GM18868 (cell line): Measurements from ENCODE around the gene SLC4A1.

ENCODE experiments used
- ATAC-seq: cut with Tn5 transposase; IDR thresholded peaks from one replicate; pipeline ENCODE4 v1.9.1; 2021; ENCODE audit warnings: mild to moderate bottlenecking, moderate library complexity; ENCODE audit not compliant: unreplicated experiment

SLC4A1 gene

DNA sequence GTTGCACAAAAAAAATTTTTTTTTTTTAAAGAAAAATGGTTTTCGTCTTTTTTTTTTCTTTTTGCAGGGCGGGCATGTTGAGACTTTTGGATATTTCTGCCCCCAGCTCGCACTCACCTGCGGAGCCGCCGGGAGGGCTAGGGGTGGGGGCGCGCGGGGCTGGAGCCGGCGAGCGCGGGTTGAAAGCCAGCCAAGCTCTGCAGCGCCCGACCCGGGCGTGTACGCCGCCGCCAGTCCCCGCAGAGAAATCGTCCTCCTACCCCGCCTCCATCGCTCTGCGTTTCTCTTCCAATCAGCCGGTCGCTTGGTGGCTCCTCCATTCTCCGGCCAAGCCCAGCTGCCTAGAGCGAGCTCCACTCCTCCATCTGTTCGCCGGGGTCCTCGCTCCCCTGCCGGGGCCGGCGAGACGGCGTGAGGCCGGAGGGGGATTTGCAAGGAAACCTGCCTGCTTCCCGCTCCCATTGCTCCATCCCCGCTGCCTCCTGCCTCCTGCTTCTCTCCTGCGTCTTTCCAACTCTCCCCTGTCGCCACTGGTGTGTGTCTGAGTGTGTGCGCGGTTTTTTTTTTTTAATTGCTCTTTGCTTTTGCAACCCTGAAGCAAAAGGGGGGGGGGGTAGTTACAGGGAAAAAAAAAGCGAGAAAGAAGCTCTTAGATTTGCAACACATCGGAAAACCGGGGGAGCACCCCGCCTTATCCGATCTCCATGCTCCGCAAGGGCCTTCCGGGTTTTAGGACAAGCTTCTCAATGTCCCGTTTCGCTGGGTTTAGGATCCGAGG, 46.7 kb downstream of the SLC4A1 start:
- ATAC-seq = no peak

DNA sequence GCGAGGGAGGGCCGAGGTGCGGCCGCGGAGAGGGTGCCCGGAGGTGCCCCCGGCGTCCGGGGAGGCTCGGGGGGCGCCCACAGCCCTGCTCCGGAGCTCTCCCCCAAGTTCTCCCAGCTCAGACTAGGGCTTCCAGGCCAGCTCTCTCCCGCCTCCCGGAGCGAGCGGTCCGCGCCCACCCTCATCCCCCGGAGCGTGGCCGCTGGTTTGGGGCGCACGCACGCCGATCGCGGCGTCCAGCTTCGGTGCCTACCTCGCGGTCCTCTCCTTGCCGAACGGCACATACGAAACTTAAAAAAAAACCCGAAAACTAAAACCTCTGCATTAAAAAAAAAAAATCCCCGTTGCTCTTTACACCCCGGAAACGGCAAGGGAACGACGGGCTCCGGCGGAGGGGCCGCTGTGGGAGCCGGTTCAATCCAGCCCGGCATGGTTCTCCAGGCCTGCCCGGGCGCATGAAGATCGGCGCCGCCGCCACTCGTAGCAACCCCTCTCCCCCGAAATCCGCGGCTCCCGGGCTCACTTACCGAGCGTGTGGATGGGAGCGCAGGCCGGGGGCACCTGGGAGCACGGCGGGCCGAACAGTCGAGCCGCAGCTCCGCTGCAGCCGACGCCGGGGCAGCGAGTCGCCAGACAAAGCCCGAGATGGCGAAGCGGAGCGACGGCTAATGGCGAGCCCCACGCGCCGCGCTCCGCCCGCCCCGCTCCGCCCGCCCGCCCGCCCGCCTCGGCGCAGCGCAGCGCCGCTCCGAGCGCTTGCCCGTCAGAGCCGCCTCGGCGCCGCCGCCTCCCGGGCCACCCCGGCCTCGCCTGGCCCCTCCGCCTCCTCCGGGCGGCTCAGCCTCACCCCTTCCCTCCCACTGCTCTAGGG, 47.5 kb downstream of the SLC4A1 start:
- ATAC-seq = no peak

DNA sequence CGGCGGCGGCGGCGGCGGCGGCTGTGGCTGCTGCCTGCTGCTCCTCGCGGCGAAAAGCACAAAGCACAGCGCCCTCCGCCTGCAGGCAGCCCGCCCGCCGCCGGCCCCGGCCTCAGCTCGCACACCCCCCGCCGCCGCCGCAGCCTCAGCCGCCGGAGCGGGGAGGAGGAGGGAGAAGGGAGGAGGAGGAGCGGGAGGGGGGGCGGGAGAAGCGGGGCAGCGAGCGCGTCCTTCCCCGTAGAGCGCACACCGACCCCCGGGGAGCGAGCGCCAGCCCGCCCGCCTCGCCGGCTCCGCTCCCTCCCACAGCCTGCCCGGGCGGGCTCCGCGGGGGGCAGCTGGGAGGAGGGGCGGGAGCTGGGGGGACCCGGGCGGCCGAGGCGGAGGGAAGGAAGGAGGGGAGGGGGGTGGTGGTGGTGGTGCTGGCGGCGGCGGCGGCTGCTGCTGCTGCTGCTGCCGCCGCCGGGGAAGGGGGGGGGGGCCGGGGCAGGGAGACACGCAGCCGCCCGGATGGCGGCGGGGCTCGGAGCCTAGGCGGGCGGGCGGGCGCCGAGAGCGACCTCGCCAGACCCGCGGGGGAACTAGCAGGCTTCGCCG, 48.2 kb downstream of the SLC4A1 start, which contains the start of gene UBTF:
UBTF (minus strand) TSS at position 60 of the 597 bp plus-strand sequence. CDS start 1,446 bp downstream, outside the sequence.
- peak; percentile 13 for ATAC-seq

DNA sequence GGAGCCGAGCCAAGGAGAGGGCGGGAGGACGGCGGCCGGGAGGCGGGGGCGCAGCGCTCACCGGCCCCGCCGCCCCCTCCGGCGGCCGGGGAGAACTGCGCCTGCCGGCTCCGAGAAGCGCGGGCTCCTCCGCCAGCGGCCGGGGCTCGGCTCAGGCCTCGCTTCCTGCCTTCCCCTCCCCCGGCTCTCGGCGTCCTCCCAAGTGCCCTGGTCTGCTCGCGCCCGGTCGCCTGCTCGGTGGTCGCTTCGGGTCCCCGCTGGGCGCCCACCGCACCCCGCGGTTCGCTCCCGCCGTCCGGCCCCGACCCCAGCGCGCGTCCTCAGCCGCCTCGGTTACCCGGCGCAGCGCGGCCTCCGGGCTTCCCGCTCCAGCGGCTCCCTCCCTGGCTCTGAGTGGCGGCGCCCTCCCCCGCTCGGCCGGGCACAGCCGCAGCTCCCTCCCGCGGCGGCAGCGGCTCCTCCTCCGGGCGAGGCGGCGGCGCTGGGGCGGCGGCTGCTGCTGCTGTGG, 48.8 kb downstream of the SLC4A1 start:
- ATAC-seq = peak; percentile 38

DNA sequence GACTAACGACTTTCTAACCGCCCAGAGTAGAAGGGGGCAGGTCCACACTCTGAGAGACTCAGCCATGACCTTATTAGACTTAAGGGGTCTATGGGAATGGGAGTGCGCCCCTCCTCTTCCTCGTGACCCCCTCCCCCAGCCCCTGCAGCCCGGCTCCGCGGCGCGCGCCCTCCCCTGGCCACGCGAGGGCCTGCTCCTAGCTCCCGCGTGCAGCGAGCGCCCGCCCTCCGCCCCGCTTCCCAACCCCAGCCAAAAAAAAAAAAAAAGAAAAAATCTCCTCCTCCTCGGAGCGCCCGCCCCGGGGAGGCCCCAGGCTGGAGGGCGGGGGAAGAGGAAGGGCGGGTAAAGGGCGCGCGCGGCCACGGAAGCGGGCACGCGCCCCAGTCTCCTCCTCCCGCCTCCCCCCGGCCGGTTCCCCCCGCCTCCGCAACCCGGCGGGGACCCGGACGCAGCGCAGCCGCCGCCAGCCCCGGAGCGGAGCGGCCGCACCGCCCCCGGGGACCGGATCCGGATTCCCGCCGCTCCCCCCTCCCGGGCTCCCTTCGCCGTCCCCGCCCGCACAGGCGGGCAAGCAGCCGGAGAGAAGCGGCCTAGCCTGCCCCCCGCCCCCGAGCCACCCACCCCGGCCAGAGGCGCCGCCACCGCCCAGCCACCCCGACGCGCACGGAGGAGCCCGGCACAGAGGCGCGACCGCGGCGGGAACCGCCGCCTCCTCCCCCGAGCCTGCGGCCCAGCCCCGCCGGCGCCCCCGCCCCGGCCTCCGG, 49.4 kb downstream of the SLC4A1 start:
- ATAC-seq = peak; percentile 29

DNA sequence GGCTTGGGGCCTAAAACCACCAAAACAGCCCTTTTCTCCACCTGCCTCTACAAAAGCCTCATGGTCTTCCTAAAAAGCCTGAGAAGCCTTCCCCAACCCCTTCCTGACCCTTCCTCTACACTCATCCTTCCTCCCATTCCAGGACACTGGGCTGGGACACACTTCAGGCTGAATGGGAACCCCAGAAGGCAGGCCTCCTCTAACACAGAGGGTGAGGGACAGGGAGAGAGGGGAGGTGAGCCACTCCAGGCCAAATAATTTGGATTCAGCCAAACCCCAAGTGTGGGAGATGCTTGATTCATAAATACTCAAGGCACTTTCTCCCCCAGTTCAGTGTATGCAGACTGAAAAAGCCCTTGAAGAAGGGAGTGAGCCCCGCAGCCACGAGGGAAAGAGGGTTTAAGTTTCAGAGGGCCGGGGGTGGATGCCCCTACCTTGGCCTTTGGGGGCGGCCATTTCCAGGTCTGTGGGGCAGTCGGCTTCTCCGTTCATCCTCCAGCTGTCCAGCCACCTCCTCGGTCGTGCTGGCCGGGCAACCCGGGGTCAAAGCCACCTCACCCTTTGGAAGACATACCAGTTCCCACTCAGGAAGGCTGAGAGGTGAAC, 50.1 kb downstream of the SLC4A1 start:
- no peak for ATAC-seq

DNA sequence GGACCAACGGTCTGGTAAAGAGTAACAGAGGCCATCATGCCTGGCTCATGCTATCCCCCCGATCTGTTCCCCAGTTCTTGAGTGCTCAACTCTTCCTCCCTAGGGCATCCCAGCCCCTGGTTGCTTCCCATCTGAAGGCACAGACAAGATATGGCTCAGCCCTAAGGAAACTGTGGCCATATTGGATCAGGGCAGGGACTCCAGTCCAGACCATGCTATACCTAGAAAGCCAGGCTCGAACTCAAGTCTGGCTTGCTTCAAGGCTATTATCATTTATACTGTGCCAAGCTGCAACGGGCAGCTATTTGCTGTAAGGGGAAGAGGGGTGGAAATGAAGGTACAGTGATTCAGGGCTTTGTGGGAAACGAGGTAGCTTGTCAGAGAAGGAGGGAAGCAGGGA, 51.2 kb downstream of the SLC4A1 start:
- no peak for ATAC-seq

DNA sequence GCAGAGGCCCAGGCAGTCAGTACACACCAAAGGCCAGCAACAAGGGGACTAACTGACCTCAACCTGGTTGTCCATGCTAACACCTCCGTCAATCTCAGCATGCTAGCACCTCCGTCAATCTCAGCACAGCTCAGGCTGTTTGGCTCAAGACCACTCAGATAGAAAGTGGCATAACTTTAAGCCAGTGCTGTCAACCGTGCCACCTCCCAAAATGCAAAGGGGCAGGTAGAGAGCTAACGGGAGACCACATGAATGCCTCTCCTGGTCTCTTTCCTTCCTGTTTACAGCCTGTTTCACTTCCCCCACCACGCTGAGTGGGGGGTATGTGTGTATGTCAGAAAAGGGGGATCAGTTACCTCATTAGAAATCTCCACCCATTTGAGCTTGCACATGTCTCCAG, 51.8 kb downstream of the SLC4A1 start:
- ATAC-seq = no peak

DNA sequence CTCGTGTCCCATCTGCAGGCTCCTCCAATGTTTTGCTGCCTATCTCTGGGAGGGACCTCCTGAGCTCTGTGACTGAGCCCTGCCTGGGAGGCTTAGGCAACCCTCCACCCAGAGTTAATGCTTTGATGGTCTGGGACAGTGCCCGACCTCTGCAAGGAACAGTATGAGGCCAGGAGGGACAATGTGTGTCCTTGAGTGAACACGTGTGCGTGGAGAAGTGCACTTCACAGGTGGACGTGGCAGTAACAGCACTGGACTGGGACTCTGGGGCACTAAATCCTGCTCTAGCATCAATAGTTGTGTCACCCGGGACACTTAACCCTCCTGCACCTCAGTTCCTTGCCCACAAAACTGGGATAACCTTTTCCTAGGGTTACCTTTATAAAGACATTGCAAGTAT, 53.0 kb downstream of the SLC4A1 start:
- ATAC-seq = no peak

DNA sequence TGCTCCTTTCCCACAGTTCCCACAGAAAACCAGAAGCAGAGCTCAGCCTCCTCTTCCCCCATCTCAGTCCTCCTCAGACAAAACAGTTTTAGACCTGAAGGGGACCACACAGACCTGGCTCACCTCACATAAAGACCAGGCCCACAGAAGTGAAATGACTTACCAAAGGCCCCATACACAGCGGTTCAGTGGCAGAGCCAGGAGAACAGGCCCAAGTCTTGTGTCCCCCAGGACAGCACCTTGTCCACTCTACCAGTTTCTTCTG, 53.8 kb downstream of the SLC4A1 start:
- no peak for ATAC-seq

DNA sequence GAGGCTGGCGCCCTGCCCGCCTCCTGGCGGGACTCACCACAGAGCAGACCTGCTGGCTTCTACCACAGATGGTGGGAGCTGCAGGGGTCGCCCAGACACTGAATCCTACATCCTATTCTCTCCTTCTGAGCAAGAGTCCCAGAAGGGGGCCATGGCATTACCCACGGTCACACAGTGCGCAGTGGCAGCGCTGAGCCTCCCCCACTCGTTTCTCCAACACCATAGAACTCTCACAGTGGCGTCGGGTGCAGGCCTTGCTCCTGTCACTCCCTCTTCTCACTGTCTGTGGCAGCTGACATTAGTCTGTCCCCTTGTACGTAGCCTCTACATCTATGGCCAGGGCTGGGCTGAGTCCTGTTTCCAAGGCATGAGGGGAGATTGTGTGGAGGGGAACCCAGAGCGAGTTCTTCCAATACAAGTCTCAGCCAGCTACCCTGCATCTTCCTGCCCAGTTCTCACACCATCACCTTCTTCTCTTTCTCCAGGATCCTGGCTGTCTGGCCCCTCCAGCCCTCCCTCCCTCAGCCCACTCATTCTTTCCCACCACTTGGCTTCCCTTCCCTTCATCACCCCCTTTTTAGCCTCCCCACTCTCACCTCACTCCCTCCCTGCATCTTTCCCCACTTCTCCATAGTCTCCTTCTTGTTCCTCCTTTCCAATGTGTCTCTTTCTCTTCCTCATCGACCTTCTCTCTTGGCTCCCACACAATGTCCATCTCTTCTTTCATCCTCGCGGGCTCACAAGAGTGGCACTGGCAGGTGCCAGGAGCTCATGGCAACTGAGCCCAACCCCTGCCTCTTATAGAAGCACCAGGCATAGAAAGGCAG, 54.3 kb downstream of the SLC4A1 start:
- ATAC-seq = no peak

DNA sequence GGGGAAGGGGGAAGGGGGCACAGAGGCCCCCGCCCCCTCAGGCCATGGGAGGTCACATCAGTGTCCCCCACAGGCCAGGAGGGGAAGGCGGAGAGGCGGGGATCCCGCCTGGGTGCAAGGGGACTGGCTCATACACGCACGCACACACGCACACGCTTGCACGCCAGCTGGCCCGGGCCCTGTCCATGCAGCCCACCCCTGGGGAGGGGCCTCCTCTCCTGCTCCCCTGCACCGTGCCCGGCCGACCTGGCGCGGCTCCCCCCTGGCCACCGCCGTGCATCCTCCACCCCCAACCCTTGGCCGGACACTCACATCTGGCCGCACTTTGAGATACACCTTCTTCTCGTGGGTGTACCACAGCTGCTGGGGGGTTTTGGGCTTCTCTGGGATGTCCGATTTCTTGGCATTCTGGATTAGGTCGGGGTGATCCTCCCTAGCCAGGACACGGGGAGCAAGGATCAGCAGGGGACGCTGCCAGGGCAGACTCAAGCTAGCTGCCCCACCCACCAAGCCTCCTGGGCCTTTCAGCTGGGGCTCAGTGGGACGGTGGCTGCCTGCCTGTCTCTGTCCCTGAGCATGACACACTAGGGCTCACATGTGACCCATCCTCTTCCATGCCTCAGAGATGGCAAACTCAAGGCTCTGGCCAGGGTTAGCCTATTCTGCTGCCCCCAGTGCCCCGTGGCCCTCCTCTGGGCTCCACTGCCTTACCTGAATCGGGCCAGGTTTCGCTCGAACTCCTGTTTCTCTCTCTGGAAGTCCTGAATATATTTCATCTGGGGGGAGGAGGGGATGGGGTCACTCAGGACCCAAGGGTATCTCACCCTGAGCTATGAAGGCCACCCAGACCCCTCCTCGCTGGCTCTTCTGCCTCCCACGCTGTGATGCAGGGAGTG, 55.2 kb downstream of the SLC4A1 start:
- no peak for ATAC-seq

DNA sequence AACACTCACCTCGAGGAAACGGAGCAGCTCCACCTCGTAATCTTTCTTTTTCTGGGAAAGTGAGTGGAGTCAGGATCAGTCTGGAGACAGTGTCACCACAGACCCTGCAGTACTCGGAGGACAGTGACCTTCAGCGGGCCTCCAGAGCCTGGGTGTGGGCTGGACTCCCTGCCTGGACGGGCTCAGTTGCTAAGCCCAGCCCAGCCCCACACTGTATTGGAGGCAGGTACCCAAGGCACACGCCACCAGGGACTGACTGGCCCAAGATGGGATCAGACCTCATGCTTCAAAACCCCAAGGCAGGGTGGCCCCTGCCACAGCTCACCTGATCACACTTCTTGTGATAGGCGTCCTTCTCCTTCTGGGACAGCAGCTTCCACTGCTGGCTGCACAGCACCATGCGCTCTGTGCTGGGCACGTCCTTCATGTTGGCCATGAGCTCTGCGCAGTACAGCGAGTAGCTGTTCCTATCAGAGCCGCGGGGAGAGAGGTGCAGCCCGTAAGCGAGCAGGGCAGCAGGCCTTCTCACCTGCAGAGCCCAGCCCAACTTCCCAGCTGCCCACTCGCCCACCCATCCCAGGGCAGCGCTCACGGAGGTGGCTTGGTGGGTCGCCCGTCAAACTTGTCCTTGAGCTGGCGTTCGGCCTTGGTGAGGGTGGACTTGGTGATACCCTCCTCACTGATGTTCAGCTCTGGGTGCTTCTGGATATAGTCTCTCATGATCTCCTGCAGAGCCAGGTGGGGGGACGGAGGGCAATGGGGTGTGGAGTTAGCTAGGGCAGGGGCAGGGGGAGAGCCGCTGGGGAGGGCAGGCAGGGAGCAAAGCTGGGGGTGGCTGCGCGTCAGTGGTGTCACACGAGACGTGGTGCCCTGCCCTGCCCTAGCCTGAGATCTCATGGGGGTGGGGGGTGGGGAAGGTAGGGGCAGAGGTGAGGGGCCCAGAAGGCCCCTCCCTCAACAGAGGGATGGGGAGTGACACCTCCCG, 56.4 kb downstream of the SLC4A1 start:
- no peak for ATAC-seq

DNA sequence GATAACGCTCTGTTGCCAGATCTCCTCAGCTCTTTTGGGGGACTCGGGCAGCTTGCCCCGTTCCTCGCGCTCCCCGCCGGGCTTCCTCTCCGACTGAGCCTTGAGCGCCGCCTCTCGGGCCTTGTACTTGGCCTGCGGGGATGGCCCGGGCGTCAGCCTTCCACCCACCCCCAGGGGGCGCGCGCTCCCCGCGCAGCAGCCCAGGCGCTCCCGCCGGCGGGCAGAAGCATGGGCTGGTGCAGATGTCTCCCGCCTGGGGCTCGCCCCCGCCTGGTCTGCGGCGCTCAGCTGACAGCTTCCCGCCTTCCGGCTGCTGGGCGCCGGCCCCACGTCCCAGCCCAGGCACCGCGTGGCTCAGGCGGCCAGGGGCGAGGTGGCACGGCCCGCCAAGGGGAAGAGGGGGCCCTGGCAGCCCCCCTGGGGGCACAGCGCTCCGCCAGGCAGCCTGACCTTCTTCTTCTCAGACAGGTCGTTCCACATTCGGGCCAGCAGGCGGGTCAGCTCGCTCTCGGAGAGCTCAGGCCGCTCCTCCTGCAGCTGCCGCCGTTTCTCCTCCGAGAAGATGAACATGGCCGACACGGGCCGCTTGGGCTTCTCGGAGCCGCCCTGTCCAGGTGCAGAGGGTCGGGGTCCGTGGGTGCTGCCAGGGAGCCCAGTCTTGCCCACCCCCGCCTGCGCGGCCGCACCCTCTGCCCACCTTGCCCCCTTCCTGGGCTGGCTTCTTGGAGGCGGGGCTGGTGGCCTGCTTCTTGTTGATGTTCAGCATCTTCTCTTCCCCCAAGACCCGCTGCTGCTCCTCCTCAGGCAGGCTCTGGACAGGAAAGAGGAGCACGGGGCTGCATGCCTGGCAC, 57.4 kb downstream of the SLC4A1 start:
- peak; percentile 78 for ATAC-seq

DNA sequence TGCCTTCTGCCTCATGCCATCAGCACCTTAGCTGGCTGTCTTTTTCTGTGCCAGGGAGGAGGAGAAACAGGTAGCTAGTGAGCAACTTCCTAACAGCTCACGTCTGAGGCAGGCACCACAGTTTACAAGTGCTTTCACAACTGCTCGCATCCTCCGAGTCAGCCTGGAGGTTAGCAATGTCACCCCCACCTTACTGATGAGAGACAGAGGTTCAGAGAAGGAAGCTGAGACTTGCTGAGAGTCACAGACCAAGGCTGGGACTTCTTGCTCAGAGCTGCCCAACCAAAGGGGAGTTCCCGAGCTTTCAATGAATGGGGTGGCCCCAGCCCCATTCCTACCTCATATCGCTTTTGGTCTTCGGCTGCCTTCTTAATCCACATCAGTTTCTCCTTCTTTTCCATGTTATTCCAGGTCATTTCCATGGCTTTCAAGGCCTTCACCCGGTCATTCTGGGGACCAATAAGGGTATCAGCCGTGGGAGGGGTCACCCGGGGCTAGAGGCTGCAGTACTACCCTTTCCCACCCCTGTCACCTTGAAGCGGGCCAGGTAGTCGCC, 58.1 kb downstream of the SLC4A1 start:
- no peak for ATAC-seq

DNA sequence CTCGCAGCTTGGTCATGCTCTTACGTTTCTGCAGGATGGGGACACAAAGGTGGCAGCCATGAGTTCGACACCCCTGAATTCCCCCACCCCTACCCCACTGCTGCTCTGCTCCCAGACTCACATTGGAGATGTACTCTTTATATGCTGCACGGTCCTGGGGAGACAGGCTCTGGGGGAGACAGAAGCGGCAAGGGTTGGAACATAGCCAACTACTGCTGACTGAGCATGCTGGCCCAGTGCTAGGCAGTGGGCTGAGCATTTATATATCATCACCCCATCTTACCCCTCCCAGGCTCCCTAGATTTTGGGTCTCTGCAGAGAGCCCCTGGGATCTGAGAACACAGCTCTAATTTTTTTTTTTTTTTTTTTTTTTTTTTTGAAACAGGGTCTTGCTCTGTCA, 60.2 kb downstream of the SLC4A1 start:
- ATAC-seq = no peak
